ENCODE measurements around the gene PAPSS1. TPM values are rescaled to one million over a fixed set of nuclear protein-coding genes. Genes with fewer than 3 reads are reported as not detected.

The PAPSS1 gene
- total RNA-seq, 1 experiment from 2014 or later, result 59.0 TPM

- ChIA-PET RAD21 (ENCODE audit: low non-redundant PET in 1 of 2, low total read pairs in 2 of 2, uncharacterized antibody in 2 of 2, unreplicated experiment in 2 of 2) (no interaction called here), CTCF (no interaction called here), POLR2A (no interaction called here)
- H3K9me3 ChIP-seq (ENCODE audit: control insufficient read depth in 1 of 2, insufficient read depth in 1 of 2, low read depth in 1 of 2, low read length in 2 of 2), result no peaks in the 10 kb centered on the region
- intact Hi-C loops (cut with micrococcal nuclease), result no loop called here
- no TSS peak for BruUV-seq (replicated peaks)
- H2AFZ ChIP-seq (ENCODE audit: low read depth, low read length, poor library complexity, severe bottlenecking), result no peak overlapping the region
- H3K79me2 ChIP-seq (ENCODE audit: insufficient read depth, low read length), result no peaks in the 10 kb centered on the region
- no peaks in the 10 kb centered on the region for H3K27me3 ChIP-seq (ENCODE audit: insufficient read depth, low read length)
- ATAC-seq, result no peak
- no peak overlapping the region for H3K4me2 ChIP-seq (ENCODE audit: low read length)
- no peak overlapping the region for H3K27ac ChIP-seq (ENCODE audit: low read depth, low read length)
- H3K9ac ChIP-seq (ENCODE audit: low read length), result no peak overlapping the region
- no peaks in the 10 kb centered on the region for H3K4me1 ChIP-seq (ENCODE audit: control insufficient read depth in 1 of 2, insufficient read depth in 2 of 2, low read length in 2 of 2)
- no peak for DNase-seq (ENCODE audit: low read depth, low spot score)
- TF ChIP-seq CEBPB (IDR thresholded peaks at IDR 0.05; ENCODE audit: low read depth) (no peak), RAD21 (IDR thresholded peaks at IDR 0.05; ENCODE audit: low read depth) (no peak), SRF (IDR thresholded peaks at IDR 0.05; ENCODE audit: low read depth) (no peak), ZNF274 (IDR thresholded peaks at IDR 0.05; ENCODE audit: low read depth, low read length) (no peak), JUND (IDR thresholded peaks at IDR 0.05) (no peak), TCF7L2 (IDR thresholded peaks at IDR 0.05; ENCODE audit: borderline replicate concordance, extremely low read depth, insufficient read depth, insufficient read length) (no peak), YY1 (IDR thresholded peaks at IDR 0.05; ENCODE audit: extremely low read depth, insufficient replicate concordance, low read depth, low read length) (no peak), EZH2 (IDR thresholded peaks at IDR 0.05) (no peak), CTCF (IDR thresholded peaks at IDR 0.05 in 2 of 3, conservative IDR thresholded peaks at IDR 0.05 in 1 of 3; ENCODE audit: borderline replicate concordance in 1 of 3, insufficient read depth in 1 of 3, low read depth in 2 of 3, low read length in 2 of 3) (no peak), ZFX (IDR thresholded peaks at IDR 0.05) (no peak), SP1 (IDR thresholded peaks at IDR 0.05; ENCODE audit: low read depth) (no peak), POLR2A (IDR thresholded peaks at IDR 0.05; ENCODE audit: borderline replicate concordance, extremely low read depth, insufficient read depth, insufficient read length) (no peak), EZH2phosphoT487 (IDR thresholded peaks at IDR 0.05; ENCODE audit: borderline replicate concordance) (no peak), EGR1 (IDR thresholded peaks at IDR 0.05; ENCODE audit: low read depth) (no peak), SIN3A (IDR thresholded peaks at IDR 0.05; ENCODE audit: low read depth) (no peak), ATF3 (IDR thresholded peaks at IDR 0.05) (no peak), REST (IDR thresholded peaks at IDR 0.05; ENCODE audit: low read depth) (no peak), ZBTB33 (IDR thresholded peaks at IDR 0.05; ENCODE audit: extremely low read depth, insufficient replicate concordance, low read length) (no peak), MAX (IDR thresholded peaks at IDR 0.05) (no peak), POLR2AphosphoS5 (IDR thresholded peaks at IDR 0.05; ENCODE audit: low read depth, low read length) (no peak)
- H3K4me3 ChIP-seq (replicated peaks in 1 of 2; ENCODE audit: low read depth in 1 of 2, low read length in 2 of 2), result no peak overlapping the region
- no peaks in the 10 kb centered on the region for H4K20me1 ChIP-seq (ENCODE audit: insufficient read depth)
- H3K36me3 ChIP-seq (ENCODE audit: control insufficient read depth in 1 of 2, insufficient read depth in 2 of 2, low read length in 2 of 2), result no peaks in the 10 kb centered on the region
- H3K9me2 ChIP-seq (ENCODE audit: insufficient read depth), result no peaks in the 10 kb centered on the region
These were observed 127.5 kb downstream of the PAPSS1 start for GRCh38 chr4:107592519-107592918.

Data from HCT116 (cell line).